ENCODE measurements around the gene SLC45A3. TPM values are rescaled to one million over a fixed set of nuclear protein-coding genes. Genes with fewer than 3 reads are reported as not detected.

SLC45A3 gene
- total RNA-seq, 1 donor = 1.1 TPM

DNA sequence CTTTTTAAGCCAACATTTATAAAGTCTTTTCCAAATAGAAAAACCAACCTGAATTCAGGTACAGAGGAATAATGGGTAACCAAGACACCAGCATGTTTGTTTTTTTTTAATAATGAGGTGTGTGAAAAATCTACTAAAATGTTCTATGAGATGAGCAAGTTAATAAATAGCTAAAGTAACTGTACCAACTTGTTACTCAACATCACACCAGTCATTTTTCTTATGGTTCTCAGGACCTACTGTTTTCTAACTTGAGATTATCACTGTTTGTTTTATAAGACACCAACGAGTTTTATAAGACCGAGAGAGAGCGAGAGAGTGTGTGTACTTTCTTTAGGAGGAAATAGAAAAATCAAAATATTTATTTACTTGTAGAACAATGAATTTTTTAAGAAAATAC lies 60.9 kb downstream of the SLC45A3 start:
- Histone ChIP-seq H3K4me1 (ENCODE audit: insufficient read depth, low read length) (no peaks in the 10 kb centered on the region), H3K27ac (ENCODE audit: low read depth, low read length) (no peak overlapping the region), H3K4me2 (ENCODE audit: insufficient read depth, low read length) (no peak overlapping the region), H3K9me3 (ENCODE audit: low read depth, low read length) (no peaks in the 10 kb centered on the region), H2AFZ (ENCODE audit: low read length) (no peak overlapping the region), H3K27me3 (ENCODE audit: insufficient read depth, low read length) (no peaks in the 10 kb centered on the region), H3K36me3 (ENCODE audit: insufficient read depth, low read length) (peaks cover 69% of the 10 kb centered on the region), H4K20me1 (ENCODE audit: insufficient read depth, low read length) (peaks cover 6% of the 10 kb centered on the region), H3K79me2 (ENCODE audit: insufficient read depth, low read length) (peaks cover 34% of the 10 kb centered on the region), H3K4me3 (ENCODE audit: insufficient read depth, low read length) (no peak overlapping the region)
- no peak for DNase-seq (ENCODE audit: insufficient read length, low spot score, missing footprints)
- TF ChIP-seq, protein P1, sequence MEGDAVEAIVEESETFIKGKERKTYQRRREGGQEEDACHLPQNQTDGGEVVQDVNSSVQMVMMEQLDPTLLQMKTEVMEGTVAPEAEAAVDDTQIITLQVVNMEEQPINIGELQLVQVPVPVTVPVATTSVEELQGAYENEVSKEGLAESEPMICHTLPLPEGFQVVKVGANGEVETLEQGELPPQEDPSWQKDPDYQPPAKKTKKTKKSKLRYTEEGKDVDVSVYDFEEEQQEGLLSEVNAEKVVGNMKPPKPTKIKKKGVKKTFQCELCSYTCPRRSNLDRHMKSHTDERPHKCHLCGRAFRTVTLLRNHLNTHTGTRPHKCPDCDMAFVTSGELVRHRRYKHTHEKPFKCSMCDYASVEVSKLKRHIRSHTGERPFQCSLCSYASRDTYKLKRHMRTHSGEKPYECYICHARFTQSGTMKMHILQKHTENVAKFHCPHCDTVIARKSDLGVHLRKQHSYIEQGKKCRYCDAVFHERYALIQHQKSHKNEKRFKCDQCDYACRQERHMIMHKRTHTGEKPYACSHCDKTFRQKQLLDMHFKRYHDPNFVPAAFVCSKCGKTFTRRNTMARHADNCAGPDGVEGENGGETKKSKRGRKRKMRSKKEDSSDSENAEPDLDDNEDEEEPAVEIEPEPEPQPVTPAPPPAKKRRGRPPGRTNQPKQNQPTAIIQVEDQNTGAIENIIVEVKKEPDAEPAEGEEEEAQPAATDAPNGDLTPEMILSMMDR (IDR thresholded peaks at IDR 0.05; ENCODE audit: extremely low read depth, low read depth, low read length) = no peak

DNA sequence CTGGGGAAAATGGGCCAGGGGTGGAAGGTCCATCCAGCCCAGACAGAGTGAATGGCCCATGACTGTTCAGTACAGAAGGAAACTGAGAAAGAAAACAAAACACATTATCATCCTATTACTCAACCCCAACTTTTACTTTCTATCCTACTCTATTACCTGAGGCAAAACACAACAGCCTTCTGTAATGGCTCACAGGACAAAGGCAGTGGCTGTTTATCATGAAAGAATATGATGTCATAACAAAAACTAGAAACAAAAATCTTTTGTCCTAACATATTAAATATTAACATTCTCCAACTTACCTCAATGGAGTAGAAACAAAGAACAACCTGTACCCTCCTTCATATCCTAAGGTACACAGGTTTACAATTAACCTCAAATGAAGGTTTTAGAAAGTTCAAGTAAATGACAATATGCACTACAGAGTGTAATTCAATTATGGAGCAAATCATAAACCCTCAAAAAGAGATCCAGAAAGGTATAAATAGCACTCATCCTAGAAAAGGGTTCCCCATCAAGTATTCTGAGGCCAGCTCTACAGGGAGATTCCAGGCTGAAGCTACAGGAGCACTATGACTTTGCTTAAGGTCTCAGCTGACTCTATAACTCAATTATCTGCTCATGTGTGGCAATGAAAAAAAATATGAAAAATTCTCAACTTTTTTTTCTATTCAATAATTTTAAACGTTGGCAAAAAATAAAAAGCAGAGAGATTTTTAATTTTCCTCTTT lies 63.6 kb downstream of the SLC45A3 start:
- TF ChIP-seq, protein P1 (IDR thresholded peaks at IDR 0.05; ENCODE audit: extremely low read depth, low read depth, low read length) = no peak
- Histone ChIP-seq H3K79me2 (ENCODE audit: insufficient read depth, low read length) (peaks cover 28% of the 10 kb centered on the region), H3K27me3 (ENCODE audit: insufficient read depth, low read length) (no peaks in the 10 kb centered on the region), H3K27ac (ENCODE audit: low read depth, low read length) (no peak overlapping the region), H4K20me1 (ENCODE audit: insufficient read depth, low read length) (peaks cover 3% of the 10 kb centered on the region), H2AFZ (ENCODE audit: low read length) (no peak overlapping the region), H3K4me2 (ENCODE audit: insufficient read depth, low read length) (no peak overlapping the region), H3K4me3 (ENCODE audit: insufficient read depth, low read length) (no peak overlapping the region), H3K36me3 (ENCODE audit: insufficient read depth, low read length) (peaks cover 75% of the 10 kb centered on the region), H3K9me3 (ENCODE audit: low read depth, low read length) (no peaks in the 10 kb centered on the region), H3K4me1 (ENCODE audit: insufficient read depth, low read length) (no peaks in the 10 kb centered on the region)
- DNase-seq (ENCODE audit: insufficient read length, low spot score, missing footprints) = no peak

DNA sequence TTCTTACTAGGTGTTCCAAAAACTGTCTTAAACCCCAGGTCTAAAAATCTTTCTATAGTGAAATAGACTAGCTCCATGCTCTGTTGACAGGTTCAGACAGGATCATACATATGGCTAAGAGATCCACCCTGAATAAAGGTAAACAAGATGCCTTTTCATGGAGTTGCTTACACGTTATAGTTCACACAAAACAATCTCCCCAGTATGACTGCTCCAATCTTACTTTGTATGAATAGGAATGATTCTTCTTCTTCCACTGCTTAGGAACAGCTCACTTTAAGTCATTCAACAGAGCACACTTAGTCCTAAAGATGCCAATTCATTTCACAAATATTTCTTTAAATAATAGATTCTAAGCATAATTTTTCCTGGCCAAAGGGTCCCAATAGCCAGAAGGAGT lies 64.5 kb downstream of the SLC45A3 start:
- Histone ChIP-seq H3K36me3 (ENCODE audit: insufficient read depth, low read length) (peaks cover 70% of the 10 kb centered on the region), H4K20me1 (ENCODE audit: insufficient read depth, low read length) (peaks cover 3% of the 10 kb centered on the region), H3K4me3 (ENCODE audit: insufficient read depth, low read length) (no peak overlapping the region), H3K27ac (ENCODE audit: low read depth, low read length) (no peak overlapping the region), H2AFZ (ENCODE audit: low read length) (no peak overlapping the region), H3K27me3 (ENCODE audit: insufficient read depth, low read length) (no peaks in the 10 kb centered on the region), H3K79me2 (ENCODE audit: insufficient read depth, low read length) (peaks cover 27% of the 10 kb centered on the region), H3K9me3 (ENCODE audit: low read depth, low read length) (no peaks in the 10 kb centered on the region), H3K4me2 (ENCODE audit: insufficient read depth, low read length) (no peak overlapping the region), H3K4me1 (ENCODE audit: insufficient read depth, low read length) (no peaks in the 10 kb centered on the region)
- no peak for DNase-seq (ENCODE audit: insufficient read length, low spot score, missing footprints)
- TF ChIP-seq, protein P1 (IDR thresholded peaks at IDR 0.05; ENCODE audit: extremely low read depth, low read depth, low read length) = no peak

DNA sequence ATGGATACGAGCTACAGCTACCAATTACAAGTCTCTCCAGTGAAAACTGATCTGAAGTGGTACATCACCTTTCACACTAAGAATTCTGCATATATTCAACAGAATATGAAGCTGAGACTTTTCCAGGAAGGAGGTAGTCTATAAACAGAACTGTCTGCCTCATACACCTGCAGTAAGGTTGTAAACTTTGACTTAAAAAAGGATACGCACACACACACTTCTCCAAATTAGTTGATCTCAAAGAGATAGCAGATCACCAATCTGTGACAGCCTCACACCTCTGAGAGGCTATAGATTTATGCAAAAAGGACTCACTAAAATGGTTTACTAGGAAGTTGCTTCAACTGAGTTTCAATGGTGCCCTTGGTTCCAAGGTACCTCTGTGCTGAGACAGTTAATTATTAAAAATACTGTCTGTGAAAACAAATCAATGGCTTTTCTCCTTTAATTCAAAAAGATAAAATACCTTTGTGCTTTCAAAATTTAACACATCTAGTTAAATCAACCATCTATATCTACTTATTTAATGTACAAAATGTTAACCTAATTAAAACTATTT lies 66.4 kb downstream of the SLC45A3 start:
- DNase-seq (ENCODE audit: insufficient read length, low spot score, missing footprints) = no peak
- Histone ChIP-seq H3K4me3 (ENCODE audit: insufficient read depth, low read length) (no peak overlapping the region), H3K9me3 (ENCODE audit: low read depth, low read length) (no peaks in the 10 kb centered on the region), H3K27ac (ENCODE audit: low read depth, low read length) (no peak overlapping the region), H3K4me2 (ENCODE audit: insufficient read depth, low read length) (no peak overlapping the region), H4K20me1 (ENCODE audit: insufficient read depth, low read length) (peaks cover 6% of the 10 kb centered on the region), H3K36me3 (ENCODE audit: insufficient read depth, low read length) (peaks cover 60% of the 10 kb centered on the region), H3K4me1 (ENCODE audit: insufficient read depth, low read length) (peaks cover 8% of the 10 kb centered on the region), H3K27me3 (ENCODE audit: insufficient read depth, low read length) (no peaks in the 10 kb centered on the region), H3K79me2 (ENCODE audit: insufficient read depth, low read length) (peaks cover 19% of the 10 kb centered on the region), H2AFZ (ENCODE audit: low read length) (no peak overlapping the region)
- TF ChIP-seq, protein P1 (IDR thresholded peaks at IDR 0.05; ENCODE audit: extremely low read depth, low read depth, low read length) = no peak

All from osteoblast (primary cell).